GM12865 (cell line): Measurements from ENCODE around the gene MAPK9.
"Not testable (repeated sequence)": the region's sequence is repeated elsewhere in the genome, so short reads cannot be mapped to it uniquely, and the experiment has no call there.

ENCODE experiments used
- DNase-seq: peaks from one replicate; pipeline ENCODE4 v3.0.0; 2010; ENCODE audit warnings: low read depth
- H3K4me3 ChIP-seq: 2 replicates; pipeline ENCODE4 v1.5.1; 2011; ENCODE audit warnings: mild to moderate bottlenecking, low read depth, low read length, control low read depth
- TF ChIP-seq, protein P1 (sequence below): IDR thresholded peaks from 2 replicates; pipeline ENCODE4 v1.5.1; 2011; ENCODE audit warnings: low read length, control low read depth, low read depth, inconsistent platforms; ENCODE audit not compliant: insufficient read depth; ENCODE audit errors: missing control alignments

The MAPK9 gene

DNA sequence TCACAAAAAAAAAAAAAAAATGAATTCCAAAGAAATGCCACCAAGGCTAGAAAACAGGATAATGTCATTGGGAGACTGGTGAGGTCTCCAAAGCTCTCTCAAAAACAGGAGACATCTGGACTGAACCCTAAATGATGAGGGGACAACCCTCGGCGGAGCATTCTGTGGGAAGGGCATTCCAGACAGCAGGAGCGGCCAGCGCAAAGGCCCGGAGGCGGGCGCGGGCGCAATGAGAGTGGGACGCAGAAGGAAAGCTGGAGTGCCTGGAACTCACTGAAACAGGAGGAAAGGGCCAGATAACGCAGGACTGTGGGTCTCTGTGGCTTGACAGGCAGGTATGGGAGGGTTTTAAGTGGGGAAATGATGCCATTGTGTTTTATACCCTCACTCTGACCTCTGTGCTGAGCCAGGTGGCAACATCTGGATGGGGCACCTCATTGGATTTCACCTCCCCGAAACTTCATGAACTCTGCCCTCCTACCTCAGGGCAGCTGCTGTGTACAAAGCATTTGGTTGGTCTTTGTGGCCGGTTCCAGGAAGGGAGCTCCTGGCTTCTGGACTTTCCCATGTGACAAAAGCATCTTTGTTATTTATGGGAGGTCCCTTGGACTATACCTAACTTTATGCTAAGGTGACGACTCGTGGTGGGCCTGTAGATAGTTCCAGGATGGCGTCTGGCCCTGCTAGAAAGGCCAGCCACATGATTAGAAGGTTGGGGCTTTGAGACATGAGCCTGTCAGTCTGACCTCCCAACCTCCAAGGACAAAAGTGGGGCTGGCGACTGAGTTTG, 11.5 kb upstream of the MAPK9 start:
- no peak for DNase-seq
- no peak overlapping the region for H3K4me3 ChIP-seq
- TF ChIP-seq, protein P1, sequence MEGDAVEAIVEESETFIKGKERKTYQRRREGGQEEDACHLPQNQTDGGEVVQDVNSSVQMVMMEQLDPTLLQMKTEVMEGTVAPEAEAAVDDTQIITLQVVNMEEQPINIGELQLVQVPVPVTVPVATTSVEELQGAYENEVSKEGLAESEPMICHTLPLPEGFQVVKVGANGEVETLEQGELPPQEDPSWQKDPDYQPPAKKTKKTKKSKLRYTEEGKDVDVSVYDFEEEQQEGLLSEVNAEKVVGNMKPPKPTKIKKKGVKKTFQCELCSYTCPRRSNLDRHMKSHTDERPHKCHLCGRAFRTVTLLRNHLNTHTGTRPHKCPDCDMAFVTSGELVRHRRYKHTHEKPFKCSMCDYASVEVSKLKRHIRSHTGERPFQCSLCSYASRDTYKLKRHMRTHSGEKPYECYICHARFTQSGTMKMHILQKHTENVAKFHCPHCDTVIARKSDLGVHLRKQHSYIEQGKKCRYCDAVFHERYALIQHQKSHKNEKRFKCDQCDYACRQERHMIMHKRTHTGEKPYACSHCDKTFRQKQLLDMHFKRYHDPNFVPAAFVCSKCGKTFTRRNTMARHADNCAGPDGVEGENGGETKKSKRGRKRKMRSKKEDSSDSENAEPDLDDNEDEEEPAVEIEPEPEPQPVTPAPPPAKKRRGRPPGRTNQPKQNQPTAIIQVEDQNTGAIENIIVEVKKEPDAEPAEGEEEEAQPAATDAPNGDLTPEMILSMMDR, result no peak

DNA sequence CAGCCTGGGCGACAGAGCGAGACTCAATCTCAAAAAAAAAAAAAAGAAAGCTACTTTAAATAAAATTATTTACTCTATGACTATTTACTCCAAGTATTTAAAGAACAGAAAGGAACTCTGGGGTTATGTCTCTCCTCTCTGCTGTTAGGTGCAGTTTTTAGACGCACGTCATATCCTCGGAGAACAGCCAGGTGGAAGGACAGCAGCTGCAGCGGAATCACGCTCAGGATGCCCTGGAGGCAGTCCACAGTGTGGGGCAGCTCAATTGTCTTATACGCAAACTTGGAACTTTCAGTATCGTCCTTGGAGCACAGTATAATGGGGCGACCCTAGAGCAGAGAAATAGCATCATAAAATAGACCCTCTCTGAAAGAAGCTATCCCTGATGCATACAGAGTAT, 10.4 kb upstream of the MAPK9 start:
- no peak for DNase-seq
- TF ChIP-seq, protein P1, result no peak
- H3K4me3 ChIP-seq, result no peak overlapping the region

DNA sequence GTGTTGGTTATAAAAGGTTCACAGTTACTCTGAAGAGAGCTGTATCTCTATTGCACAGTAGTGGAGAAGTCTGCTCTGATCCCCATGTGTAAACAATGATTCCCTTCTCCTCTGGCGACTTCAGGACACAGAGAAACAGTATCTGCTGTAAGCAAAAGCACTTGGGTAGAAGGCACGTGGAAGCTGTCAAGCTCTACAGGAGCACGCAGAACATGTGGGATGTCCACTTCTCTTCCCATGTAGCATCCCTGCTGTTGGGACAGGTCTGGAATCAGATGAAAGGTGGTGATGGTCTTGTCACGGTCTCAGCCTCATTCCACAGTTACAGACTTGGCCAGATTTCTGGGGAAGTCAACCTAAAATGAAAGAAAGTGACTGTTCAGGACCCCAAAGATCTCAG, 9.4 kb upstream of the MAPK9 start:
- TF ChIP-seq, protein P1, result no peak
- no peak overlapping the region for H3K4me3 ChIP-seq
- no peak for DNase-seq

DNA sequence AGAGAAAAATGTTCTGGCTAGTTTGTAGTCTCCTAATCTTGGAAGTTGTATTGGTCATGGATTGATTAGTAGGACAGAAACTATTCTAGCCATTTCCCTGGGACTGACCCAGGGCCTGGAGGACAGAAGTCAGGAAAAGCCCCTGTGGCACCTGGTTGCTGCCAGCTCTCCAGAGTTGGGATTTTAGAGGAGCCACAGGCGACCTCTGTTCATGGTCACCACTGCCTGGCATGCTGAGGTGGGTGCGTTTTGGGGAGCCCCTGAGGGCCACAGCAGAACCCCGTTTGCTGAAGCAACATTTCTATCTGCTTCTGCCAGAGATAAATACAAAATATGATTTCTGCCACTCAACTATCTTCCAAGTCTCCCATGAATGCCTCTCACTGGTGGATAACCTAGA, 7.6 kb upstream of the MAPK9 start:
- TF ChIP-seq, protein P1, result no peak
- no peak for DNase-seq
- H3K4me3 ChIP-seq, result no peak overlapping the region

DNA sequence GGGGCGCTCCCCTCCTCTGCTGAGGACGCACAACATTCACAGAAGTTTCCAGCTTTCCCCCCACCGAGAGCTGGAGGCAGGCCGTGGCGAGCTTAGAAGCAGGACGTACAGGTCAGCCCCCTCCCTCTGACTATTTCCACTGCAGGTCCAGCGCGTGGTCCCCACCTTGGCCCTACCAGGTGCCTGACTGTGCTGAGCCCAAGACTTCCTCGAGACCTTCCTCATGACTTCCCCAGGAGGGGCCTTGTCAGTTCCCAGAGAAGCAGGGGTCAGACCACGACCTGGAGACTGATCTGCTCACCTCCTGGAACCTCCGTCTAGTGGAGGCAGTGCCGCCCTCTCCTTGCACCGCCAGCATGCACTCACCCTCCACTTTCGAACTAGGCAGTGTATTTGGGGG, 7.1 kb upstream of the MAPK9 start:
- not testable (repeated sequence) for H3K4me3 ChIP-seq

DNA sequence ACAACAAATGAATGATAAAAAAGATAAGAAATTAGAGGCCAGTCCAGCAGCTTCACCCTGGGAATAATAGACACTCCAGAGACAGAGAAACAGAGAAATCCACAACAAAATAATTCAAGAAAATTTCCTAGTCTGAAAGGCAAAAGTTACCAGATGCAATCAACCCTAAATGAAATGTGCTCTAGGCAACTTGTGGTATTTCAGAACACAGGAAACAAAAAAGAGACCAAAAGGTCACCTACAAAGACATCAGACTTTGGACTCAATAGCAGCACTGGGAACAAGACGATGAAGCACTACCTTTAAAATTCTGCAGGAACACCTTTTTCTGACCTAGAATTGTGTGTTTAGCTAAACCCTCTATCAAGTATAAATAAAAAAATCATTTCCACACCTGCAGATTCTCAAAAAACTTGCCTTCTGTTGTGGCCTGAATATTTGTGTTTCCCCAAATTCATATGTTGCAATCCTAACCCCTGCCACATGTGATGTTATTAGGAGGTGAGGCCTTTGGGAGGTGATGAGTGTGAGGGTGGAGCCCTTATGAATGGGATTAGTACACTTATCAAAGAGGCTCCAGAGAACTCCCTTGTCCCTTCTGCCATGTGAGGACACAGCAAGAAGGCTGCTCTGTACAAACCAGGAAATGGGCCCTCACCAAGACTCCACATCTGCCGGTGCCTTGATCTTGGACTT, 5.9 kb upstream of the MAPK9 start:
- TF ChIP-seq, protein P1, result no peak
- DNase-seq, result no peak

More for the DNA sequence above, 7.1 kb upstream of the MAPK9 start:
- DNase-seq, result not testable (repeated sequence)

DNA sequence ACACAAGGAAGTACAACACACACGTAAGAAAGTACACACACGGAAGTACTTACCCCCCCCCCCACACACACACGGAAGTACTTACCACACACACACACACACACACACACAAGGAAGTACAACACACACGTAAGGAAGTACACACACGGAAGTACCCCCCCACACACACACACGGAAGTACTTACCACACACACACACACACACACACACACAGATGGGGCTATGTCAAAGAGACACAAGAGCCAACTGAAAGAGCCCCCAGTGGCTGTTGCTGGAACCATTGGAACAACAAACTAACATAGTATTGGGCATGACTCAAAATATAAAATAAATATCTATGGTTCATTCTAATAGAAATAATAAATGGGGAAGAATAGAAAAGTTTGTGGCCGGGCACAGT, 4.9 kb upstream of the MAPK9 start:
- peak; percentile 23 for DNase-seq
- H3K4me3 ChIP-seq, result no peak overlapping the region
- TF ChIP-seq, protein P1, result no peak

More for the DNA sequence above, 5.9 kb upstream of the MAPK9 start:
- H3K4me3 ChIP-seq, result no peak overlapping the region
